Panc1 (cell line): ENCODE data around the gene PGAM5.

Source experiments
- POLR2AphosphoS5 ChIP-seq: IDR thresholded peaks from 2 replicates; pipeline ENCODE4 v1.6.1; 2012; ENCODE audit warnings: mild to moderate bottlenecking, low read depth, low read length, moderate library complexity
- SIN3A ChIP-seq: IDR thresholded peaks from 2 replicates; pipeline ENCODE4 v1.6.1; 2012; ENCODE audit warnings: low read depth, mild to moderate bottlenecking, low read length, moderate library complexity, borderline replicate concordance; ENCODE audit not compliant: insufficient read depth
- TCF7L2 ChIP-seq: IDR thresholded peaks from 2 replicates; pipeline ENCODE4 v1.6.1; 2011; ENCODE audit warnings: mild to moderate bottlenecking, low read depth, low read length, inconsistent platforms
- TF ChIP-seq, protein P1 (sequence below): fragments of 450-650 bp; IDR thresholded peaks from 2 replicates; pipeline ENCODE4 v1.5.1; 2017; ENCODE audit warnings: mild to moderate bottlenecking
- TF ChIP-seq, protein P2 (sequence below), 2 experiments: IDR thresholded peaks; 2 replicates each; pipeline ENCODE4 v1.6.1; 2011 to 2012; ENCODE audit warnings: low read depth in 2 of 2, control low read depth in 1 of 2, low read length in 1 of 2, mild to moderate bottlenecking in 1 of 2, moderate library complexity in 1 of 2; ENCODE audit not compliant: insufficient read depth in 1 of 2

DNA sequence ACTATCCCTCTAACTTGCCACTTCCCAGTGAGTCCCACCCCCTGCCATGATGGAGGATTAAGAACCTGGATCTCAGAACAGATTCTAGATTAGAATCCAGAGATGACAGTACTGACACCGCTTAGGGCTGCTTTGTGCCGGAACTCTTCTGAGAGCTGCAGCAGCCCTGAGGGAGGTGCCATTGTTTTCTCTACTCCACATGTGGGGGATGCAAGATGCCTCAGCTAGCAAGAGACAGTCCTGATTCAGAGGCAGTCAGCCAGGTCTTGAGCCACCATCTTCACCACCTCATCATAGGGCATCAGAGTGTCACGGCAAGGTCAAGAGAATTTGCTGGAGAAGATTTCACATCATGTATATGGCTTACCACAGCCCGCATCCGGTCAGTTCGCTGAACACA is 3.4 kb upstream of the PGAM5 start:
- TF ChIP-seq, protein P1, sequence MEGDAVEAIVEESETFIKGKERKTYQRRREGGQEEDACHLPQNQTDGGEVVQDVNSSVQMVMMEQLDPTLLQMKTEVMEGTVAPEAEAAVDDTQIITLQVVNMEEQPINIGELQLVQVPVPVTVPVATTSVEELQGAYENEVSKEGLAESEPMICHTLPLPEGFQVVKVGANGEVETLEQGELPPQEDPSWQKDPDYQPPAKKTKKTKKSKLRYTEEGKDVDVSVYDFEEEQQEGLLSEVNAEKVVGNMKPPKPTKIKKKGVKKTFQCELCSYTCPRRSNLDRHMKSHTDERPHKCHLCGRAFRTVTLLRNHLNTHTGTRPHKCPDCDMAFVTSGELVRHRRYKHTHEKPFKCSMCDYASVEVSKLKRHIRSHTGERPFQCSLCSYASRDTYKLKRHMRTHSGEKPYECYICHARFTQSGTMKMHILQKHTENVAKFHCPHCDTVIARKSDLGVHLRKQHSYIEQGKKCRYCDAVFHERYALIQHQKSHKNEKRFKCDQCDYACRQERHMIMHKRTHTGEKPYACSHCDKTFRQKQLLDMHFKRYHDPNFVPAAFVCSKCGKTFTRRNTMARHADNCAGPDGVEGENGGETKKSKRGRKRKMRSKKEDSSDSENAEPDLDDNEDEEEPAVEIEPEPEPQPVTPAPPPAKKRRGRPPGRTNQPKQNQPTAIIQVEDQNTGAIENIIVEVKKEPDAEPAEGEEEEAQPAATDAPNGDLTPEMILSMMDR = no peak
- TF ChIP-seq POLR2AphosphoS5 = no peak
- TF ChIP-seq, protein P2, sequence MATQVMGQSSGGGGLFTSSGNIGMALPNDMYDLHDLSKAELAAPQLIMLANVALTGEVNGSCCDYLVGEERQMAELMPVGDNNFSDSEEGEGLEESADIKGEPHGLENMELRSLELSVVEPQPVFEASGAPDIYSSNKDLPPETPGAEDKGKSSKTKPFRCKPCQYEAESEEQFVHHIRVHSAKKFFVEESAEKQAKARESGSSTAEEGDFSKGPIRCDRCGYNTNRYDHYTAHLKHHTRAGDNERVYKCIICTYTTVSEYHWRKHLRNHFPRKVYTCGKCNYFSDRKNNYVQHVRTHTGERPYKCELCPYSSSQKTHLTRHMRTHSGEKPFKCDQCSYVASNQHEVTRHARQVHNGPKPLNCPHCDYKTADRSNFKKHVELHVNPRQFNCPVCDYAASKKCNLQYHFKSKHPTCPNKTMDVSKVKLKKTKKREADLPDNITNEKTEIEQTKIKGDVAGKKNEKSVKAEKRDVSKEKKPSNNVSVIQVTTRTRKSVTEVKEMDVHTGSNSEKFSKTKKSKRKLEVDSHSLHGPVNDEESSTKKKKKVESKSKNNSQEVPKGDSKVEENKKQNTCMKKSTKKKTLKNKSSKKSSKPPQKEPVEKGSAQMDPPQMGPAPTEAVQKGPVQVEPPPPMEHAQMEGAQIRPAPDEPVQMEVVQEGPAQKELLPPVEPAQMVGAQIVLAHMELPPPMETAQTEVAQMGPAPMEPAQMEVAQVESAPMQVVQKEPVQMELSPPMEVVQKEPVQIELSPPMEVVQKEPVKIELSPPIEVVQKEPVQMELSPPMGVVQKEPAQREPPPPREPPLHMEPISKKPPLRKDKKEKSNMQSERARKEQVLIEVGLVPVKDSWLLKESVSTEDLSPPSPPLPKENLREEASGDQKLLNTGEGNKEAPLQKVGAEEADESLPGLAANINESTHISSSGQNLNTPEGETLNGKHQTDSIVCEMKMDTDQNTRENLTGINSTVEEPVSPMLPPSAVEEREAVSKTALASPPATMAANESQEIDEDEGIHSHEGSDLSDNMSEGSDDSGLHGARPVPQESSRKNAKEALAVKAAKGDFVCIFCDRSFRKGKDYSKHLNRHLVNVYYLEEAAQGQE (IDR thresholded peaks at IDR 0.05; ENCODE audit: insufficient read depth in 1 of 2, low read depth in 2 of 2, low read length in 1 of 2) = no peak
- TF ChIP-seq TCF7L2 = no peak
- no peak for TF ChIP-seq SIN3A
